ENCODE data around the gene MINDY1. TPM values are rescaled to one million over a fixed set of nuclear protein-coding genes. Genes with fewer than 3 reads are reported as not detected.

The MINDY1 gene, protein sequence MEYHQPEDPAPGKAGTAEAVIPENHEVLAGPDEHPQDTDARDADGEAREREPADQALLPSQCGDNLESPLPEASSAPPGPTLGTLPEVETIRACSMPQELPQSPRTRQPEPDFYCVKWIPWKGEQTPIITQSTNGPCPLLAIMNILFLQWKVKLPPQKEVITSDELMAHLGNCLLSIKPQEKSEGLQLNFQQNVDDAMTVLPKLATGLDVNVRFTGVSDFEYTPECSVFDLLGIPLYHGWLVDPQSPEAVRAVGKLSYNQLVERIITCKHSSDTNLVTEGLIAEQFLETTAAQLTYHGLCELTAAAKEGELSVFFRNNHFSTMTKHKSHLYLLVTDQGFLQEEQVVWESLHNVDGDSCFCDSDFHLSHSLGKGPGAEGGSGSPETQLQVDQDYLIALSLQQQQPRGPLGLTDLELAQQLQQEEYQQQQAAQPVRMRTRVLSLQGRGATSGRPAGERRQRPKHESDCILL
- 2.1 to 3.9 TPM (median 3.1 TPM) in 5 replicates for total RNA-seq (2022; extraction: Qiagen RNA extraction; ENCODE audit: low read depth)

DNA sequence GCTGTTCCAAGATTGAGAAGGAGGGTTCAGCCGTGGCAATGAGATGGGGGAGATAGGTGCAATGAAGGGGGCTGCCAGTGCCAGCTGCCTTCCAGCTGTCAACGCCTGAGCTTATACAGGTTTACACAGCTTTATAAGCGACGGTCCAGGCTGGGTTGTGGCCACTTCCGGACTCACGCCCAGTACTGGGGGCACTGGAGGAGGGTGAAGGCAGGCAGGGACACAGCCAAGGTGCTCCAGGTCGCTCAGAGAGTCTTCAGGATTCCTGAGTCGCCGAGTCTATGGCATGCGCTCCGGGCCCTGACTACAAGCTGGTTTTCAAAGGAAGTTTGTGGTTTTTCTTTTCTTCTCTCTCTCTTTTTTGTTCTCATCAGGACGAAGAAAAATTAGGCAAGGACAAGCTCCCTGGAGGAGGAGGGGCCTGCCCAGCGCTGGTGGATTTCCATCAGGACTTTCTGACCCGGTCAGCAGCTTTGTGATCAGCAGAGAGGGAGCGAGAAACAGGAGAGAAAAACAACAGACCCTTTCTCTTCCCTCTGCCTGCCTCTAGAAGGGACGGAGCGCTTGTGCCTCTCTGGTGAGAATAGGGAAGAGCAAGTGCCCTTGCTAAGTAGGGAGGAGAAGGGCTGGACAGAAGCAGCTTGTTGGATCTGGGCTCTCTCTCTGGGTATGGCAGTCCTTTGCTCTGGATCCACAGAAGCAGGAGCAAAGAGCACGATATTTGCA, at the start of gene MINDY1:
Gene MINDY1 (minus strand): TSS at position 576 of the 726 bp plus-strand sequence. CDS start 4,285 bp downstream, outside the sequence.

DNA sequence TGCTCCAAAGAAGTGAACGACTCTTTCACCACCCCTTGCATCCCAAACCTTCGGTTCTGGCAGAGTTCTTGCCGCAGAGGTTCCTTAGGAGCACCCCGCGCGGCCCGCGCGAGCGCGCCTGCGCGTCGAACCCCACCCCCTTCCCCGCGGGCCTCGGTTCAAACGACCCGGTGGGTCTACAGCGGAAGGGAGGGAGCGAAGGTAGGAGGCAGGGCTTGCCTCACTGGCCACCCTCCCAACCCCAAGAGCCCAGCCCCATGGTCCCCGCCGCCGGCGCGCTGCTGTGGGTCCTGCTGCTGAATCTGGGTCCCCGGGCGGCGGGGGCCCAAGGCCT, 40.9 kb upstream of the MINDY1 start, which contains the start of gene C1orf56:
Gene C1orf56 (plus strand): TSS at position 161 of the 334 bp plus-strand sequence. CDS start 97 bp downstream, at position 258.

DNA sequence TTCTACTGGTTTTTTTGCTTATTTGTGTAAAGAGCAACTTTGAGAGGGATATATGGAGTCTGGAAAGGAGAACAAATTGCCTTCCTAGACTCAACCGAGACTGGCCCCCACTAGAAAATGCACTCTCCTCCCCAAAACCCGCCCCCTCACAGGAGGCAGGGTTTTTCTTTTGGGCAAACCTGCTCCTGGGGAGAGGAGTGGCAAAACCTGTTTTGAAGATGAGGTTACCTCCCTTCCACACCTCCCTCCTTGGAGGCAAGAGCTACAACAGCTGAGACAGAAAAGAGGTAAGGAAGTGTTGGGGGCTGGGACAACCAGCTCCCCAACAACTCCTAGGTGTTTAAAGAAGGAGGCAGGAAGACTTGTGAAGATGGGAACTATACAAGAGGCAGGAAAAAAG, 29.7 kb upstream of the MINDY1 start, which contains the start of gene BNIPL:
Gene BNIPL (plus strand): TSS at position 231 of the 400 bp plus-strand sequence. CDS start 140 bp downstream, at position 371.

DNA sequence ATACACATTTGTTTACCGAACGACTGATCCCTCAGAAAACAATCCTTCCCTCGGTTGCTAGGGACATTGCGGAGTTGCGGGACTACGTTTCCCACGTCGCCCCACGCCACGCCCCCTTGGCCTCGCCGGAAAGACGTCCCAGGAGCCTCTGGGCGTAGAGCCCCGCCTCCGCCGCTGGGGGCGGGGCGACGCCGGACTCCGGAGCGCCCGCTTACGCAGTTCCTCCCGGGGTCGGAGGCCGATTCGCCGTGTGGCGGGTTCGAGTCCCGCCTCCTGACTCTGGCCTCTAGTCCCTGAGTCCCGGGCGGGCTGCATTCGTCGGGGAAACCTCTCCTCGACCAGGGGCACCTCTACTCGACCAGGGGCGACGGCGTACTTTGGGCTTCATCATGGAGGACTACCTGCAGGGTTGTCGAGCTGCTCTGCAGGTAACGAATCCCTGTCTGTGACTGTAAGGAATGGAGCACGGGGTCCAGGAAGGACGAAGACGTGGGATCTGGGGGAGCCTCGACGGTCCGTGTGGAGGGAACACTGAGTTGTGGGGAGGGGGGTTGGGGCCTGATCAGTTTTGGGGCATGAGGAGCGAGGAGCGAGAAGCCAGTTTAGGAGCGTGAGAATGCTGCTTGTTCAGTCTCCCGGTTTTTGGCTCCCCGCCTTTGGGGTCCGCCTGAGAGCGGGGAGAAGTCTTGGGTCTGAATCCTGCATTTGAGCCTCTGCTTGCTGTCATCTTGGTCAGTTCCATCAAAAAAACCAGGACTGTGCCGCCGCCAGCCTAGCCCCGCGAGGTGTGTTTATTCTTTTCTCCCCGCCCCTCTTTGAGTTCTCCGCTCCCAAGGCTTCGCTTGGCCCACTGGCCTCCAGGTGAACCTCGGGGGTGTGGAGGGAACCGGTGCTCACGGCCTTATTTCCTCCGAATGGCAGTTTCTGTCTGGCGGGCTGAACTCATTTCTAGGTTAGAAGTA, 1.8 kb upstream of the MINDY1 start, which contains the start of gene PRUNE1:
Gene PRUNE1 (plus strand): TSS at position 206 of the 962 bp plus-strand sequence. CDS start 184 bp downstream, at position 390.

DNA sequence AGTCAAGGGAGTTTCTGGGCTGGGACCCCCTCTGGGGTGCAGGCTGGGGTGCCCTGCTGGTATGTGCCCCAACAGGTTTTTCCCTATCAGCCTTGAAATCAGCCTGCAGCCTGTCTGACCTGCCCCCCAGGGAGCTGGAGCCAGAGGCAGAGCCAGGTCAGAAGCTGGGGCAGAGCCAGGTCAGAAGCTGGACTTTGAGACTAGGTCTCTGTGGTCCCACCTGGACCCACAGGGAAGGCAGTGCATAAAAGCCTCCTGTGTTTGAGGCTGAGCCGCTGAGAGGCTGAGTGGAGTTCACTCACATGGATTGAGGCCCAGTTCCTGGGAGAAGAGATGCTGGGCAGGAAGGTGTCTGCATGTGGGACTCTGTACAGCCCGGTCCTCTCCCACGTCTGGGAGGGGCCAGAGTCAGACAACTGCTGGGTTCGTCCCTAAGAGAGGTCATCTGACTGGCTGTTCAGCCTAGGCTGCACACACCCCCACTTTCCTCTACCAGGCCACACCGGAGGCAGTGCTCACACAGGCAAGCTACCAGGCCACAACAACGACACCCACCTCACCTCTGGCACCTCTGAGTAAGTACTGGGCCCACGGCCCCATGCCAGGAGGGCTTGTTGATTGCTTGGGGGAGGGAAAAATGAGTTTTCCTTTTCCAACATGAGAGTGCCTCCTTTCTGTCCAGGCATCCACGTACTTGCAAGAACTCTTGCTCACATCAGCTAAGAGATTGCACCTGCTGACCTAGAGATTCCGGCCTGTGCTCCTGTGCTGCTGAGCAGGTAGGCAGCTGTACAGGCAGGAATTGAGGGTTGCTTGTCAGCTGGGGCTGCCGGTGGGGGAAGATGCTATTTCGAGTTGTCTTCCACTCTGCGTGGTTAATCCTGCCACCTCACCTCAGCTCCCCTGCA, 24.6 kb downstream of the MINDY1 start, which contains the start of gene ANXA9:
Gene ANXA9 (plus strand): TSS at position 488 of the 908 bp plus-strand sequence. CDS start 814 bp downstream, outside the sequence.

DNA sequence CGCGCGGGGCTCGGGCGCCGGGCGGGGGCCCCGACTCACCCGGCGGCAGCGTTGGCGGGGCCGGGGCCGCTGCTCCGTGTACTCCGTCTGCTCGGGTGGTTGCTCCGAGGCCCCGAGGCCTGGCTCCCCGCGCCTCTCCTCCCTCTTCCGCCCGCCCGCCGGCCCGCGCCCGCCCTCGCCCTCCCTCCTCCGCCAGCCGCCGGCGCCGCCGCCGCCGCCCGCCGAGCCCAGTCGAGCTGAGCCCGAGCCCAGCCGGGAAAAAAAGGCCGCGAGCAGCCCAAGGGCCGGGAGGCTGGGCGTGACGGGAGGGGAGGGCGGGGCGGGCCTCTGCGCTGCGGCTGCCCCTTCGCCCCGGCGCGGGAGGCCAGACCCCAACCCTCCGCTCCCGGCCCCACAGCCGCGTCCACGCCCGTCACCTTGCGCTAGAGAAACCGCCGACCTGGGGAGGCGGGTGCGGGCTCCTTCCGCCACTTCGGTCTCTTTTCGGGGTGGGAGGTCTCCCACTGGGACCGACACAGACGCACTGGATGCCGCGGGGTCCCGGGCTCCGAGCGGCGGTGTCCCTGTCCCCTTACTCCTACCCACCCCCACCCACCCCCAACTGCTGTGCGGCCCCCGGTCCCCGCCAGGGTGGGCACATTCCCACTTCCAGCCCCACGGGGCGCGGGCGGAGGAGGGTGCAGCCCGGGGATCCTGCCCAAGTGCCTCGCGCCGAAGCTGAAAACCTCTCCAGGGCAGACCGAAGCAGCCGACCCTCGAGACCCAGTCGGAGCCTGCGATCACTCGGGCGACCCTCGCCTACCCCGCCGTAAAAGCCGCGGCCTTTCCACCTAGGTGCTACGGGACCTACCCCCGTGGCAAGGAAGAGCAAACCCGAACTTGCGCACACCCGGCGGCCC, 31.9 kb downstream of the MINDY1 start, which contains the start of gene CERS2:
Gene CERS2 (minus strand): TSS at position 256 of the 899 bp plus-strand sequence. CDS start 5,745 bp downstream, outside the sequence.

Other genes starting within 250 kb of the MINDY1 start
- 15.2 to 19.7 TPM (median 16.0 TPM) in 5 replicates for gene CTSS, start 241.1 kb downstream of the MINDY1 start, total RNA-seq (2022; extraction: Qiagen RNA extraction; ENCODE audit: low read depth)
- gene CTSK, start 198.6 kb downstream of the MINDY1 start, total RNA-seq (2022; extraction: Qiagen RNA extraction; ENCODE audit: low read depth) = 1.5 to 2.4 TPM (median 1.7 TPM) in 5 replicates
- gene ARNT, start 130.3 kb downstream of the MINDY1 start, total RNA-seq (2022; extraction: Qiagen RNA extraction; ENCODE audit: low read depth) = 10.3 to 14.9 TPM (median 13.5 TPM) in 5 replicates
- gene CTXND2, start 119.8 kb downstream of the MINDY1 start, total RNA-seq (2022; extraction: Qiagen RNA extraction; ENCODE audit: low read depth) = 0.07 TPM in 1 of 5 replicates, not detected in the others
- gene SETDB1, start 80.5 kb downstream of the MINDY1 start, total RNA-seq (2022; extraction: Qiagen RNA extraction; ENCODE audit: low read depth) = 21.0 to 27.0 TPM (median 24.8 TPM) in 5 replicates
- gene CERS2, start 32.1 kb downstream of the MINDY1 start, total RNA-seq (2022; extraction: Qiagen RNA extraction; ENCODE audit: low read depth) = 253 to 265 TPM (median 263 TPM) in 5 replicates
- gene ANXA9, start 24.6 kb downstream of the MINDY1 start, total RNA-seq (2022; extraction: Qiagen RNA extraction; ENCODE audit: low read depth) = 0.57 to 1.0 TPM (median 0.67 TPM) in 5 replicates
- gene PRUNE1, start 1.5 kb upstream of the MINDY1 start, total RNA-seq (2022; extraction: Qiagen RNA extraction; ENCODE audit: low read depth) = 12.7 to 17.8 TPM (median 15.1 TPM) in 5 replicates
- gene BNIPL, start 29.7 kb upstream of the MINDY1 start, total RNA-seq (2022; extraction: Qiagen RNA extraction; ENCODE audit: low read depth) = 0.08 to 0.18 TPM (median 0.11 TPM) in 4 of 5 replicates, not detected in the other
- 6.4 to 7.6 TPM (median 7.1 TPM) in 5 replicates for gene C1orf56, start 40.8 kb upstream of the MINDY1 start, total RNA-seq (2022; extraction: Qiagen RNA extraction; ENCODE audit: low read depth)
- gene CDC42SE1, start 52.7 kb upstream of the MINDY1 start, total RNA-seq (2022; extraction: Qiagen RNA extraction; ENCODE audit: low read depth) = 72.0 to 83.5 TPM (median 79.6 TPM) in 5 replicates
- gene MLLT11, start 53.5 kb upstream of the MINDY1 start, total RNA-seq (2022; extraction: Qiagen RNA extraction; ENCODE audit: low read depth) = 15.9 to 20.3 TPM (median 18.8 TPM) in 5 replicates
- 2.3 to 4.7 TPM (median 3.7 TPM) in 5 replicates for gene GABPB2, start 63.9 kb upstream of the MINDY1 start, total RNA-seq (2022; extraction: Qiagen RNA extraction; ENCODE audit: low read depth)
- gene SEMA6C, start 139.7 kb upstream of the MINDY1 start, total RNA-seq (2022; extraction: Qiagen RNA extraction; ENCODE audit: low read depth) = 0.72 to 2.0 TPM (median 1.4 TPM) in 5 replicates
- gene TNFAIP8L2, start 149.7 kb upstream of the MINDY1 start, total RNA-seq (2022; extraction: Qiagen RNA extraction; ENCODE audit: low read depth) = not detected in 5 replicates
- 5.2 to 7.2 TPM (median 6.5 TPM) in 5 replicates for gene LYSMD1, start 159.0 kb upstream of the MINDY1 start, total RNA-seq (2022; extraction: Qiagen RNA extraction; ENCODE audit: low read depth)
- 41.8 to 46.9 TPM (median 46.7 TPM) in 5 replicates for gene SCNM1, start 159.2 kb upstream of the MINDY1 start, total RNA-seq (2022; extraction: Qiagen RNA extraction; ENCODE audit: low read depth)
- gene TMOD4, start 169.1 kb upstream of the MINDY1 start, total RNA-seq (2022; extraction: Qiagen RNA extraction; ENCODE audit: low read depth) = 0.25 to 0.44 TPM (median 0.33 TPM) in 4 of 5 replicates, not detected in the other
- gene VPS72, start 183.3 kb upstream of the MINDY1 start, total RNA-seq (2022; extraction: Qiagen RNA extraction; ENCODE audit: low read depth) = 44.2 to 71.7 TPM (median 45.2 TPM) in 5 replicates
- gene PIP5K1A, start 191.7 kb upstream of the MINDY1 start, total RNA-seq (2022; extraction: Qiagen RNA extraction; ENCODE audit: low read depth) = 43.6 to 69.2 TPM (median 48.2 TPM) in 5 replicates
- 173 to 200 TPM (median 195 TPM) in 5 replicates for gene PSMD4, start 247.8 kb upstream of the MINDY1 start, total RNA-seq (2022; extraction: Qiagen RNA extraction; ENCODE audit: low read depth)

Data from A549 treated with DMSO at 1 μM for 4 hours (cell line).